Endodermal cell (in vitro differentiated cells): ENCODE measurements around the gene ARL6IP4. TPM values are rescaled to one million over a fixed set of nuclear protein-coding genes. Genes with fewer than 3 reads are reported as not detected.

Source experiments
- DNase-seq: peaks from one replicate; pipeline ENCODE4 v3.0.0-alpha.2; 2017
- H3K27ac ChIP-seq: 2 replicates; pipeline ENCODE4 v1.5.1; 2013; ENCODE audit warnings: mild to moderate bottlenecking, low read depth, low read length, moderate library complexity
- H3K27me3 ChIP-seq: 2 replicates; pipeline ENCODE4 v1.6.1; 2013; ENCODE audit warnings: mild to moderate bottlenecking, low read length, moderate library complexity; ENCODE audit not compliant: insufficient read depth, control insufficient read depth, poor library complexity, severe bottlenecking
- H3K36me3 ChIP-seq: 2 replicates; pipeline ENCODE4 v1.7.0; 2013; ENCODE audit warnings: mild to moderate bottlenecking, low read length, moderate library complexity; ENCODE audit not compliant: control insufficient read depth, insufficient read depth
- H3K4me1 ChIP-seq: one replicate; pipeline ENCODE4 v1.7.0; 2013; ENCODE audit warnings: low read length; ENCODE audit not compliant: control insufficient read depth, insufficient read depth
- H3K4me3 ChIP-seq: 2 replicates; pipeline ENCODE4 v1.5.1; 2013; ENCODE audit warnings: mild to moderate bottlenecking, low read length, moderate library complexity
- H3K9ac ChIP-seq: 2 replicates; pipeline ENCODE4 v1.6.1; 2013; ENCODE audit warnings: mild to moderate bottlenecking, low read length, moderate library complexity; ENCODE audit not compliant: poor library complexity, severe bottlenecking; ENCODE audit errors: extremely low read depth
- H3K9me3 ChIP-seq: 2 replicates; pipeline ENCODE4 v1.6.1; 2013; ENCODE audit warnings: mild to moderate bottlenecking, low read length, moderate library complexity; ENCODE audit not compliant: control insufficient read depth
- H3K27ac Mint-ChIP-seq: 2 replicates; pipeline ENCODE4 v1.8.0; 2020; ENCODE audit warnings: mixed read lengths
- H3K27me3 Mint-ChIP-seq: 2 replicates; pipeline ENCODE4 v1.8.0; 2021; ENCODE audit warnings: mild to moderate bottlenecking, mixed read lengths; ENCODE audit not compliant: insufficient read depth
- H3K36me3 Mint-ChIP-seq: 2 replicates; pipeline ENCODE4 v1.8.0; 2020; ENCODE audit warnings: low read depth, mixed read lengths
- H3K4me1 Mint-ChIP-seq: 2 replicates; pipeline ENCODE4 v1.8.0; 2020; ENCODE audit warnings: mixed read lengths
- H3K4me3 Mint-ChIP-seq: 2 replicates; pipeline ENCODE4 v1.8.0; 2020; ENCODE audit warnings: mild to moderate bottlenecking, moderate library complexity, mixed read lengths
- H3K9me3 Mint-ChIP-seq: 2 replicates; pipeline ENCODE4 v1.8.0; 2020; ENCODE audit warnings: mild to moderate bottlenecking, mixed read lengths
- CTCF ChIP-seq: fragments of 200-600 bp; sonication (generic); conservative IDR thresholded peaks from 2 replicates; pipeline ENCODE4 v1.5.0; 2021; ENCODE audit warnings: antibody characterized with exemption, mild to moderate bottlenecking
- WGBS, 2 experiments: methylation state at CpG; one replicate each; pipeline versions ENCODE4 v1.1.5 to v1.1.7; 2013; ENCODE audit warnings: missing lambda C conversion rate in 2 of 2, mixed read lengths in 1 of 2; ENCODE audit not compliant: insufficient coverage in 1 of 2, insufficient read length in 1 of 2; 5-methylcytosine and 5-hydroxymethylcytosine counted together
- total RNA-seq, 2 donors: library from RNA; stranded (reverse); fragmentation: NEBNext Ultra II Directional in 1 of 2; extraction: Animal tissue kit (Norgen Biotek cat#: 25700) in 1 of 2; gene quantifications; 2 replicates in 1 of 2; 3 replicates in 1 of 2; pipeline ENCODE4 v1.2.1, GENCODE V29; 2021

Gene ARL6IP4
- total RNA-seq, 2 donors from 2014 or later = 136 to 149 TPM

GRCh38 chr12:122983789-122984515 is 3.5 kb downstream of the ARL6IP4 start:
- Mint-ChIP-seq H3K4me3 (no peak overlapping the region), H3K9me3 (no peaks in the 10 kb centered on the region), H3K27ac (no peak overlapping the region), H3K4me1 (peaks cover 12% of the 10 kb centered on the region), H3K27me3 (no peaks in the 10 kb centered on the region), H3K36me3 (peaks cover 3% of the 10 kb centered on the region)
- Histone ChIP-seq H3K27me3 (no peaks in the 10 kb centered on the region), H3K4me3 (no peak overlapping the region), H3K9me3 (no peaks in the 10 kb centered on the region), H3K9ac (no peak overlapping the region), H3K36me3 (peaks cover 13% of the 10 kb centered on the region), H3K4me1 (peaks cover 11% of the 10 kb centered on the region), H3K27ac (no peak overlapping the region)
- peak; percentile 57 for DNase-seq
- WGBS, 2 experiments = 77 to 84% methylated on average over 3 to 9 of the region's 9 CpGs
- TF ChIP-seq CTCF = no peak

GRCh38 chr12:122984612-122985337 is 4.3 kb downstream of the ARL6IP4 start:
- no peak overlapping the region for H3K4me3 Mint-ChIP-seq

More at GRCh38 chr12:122984612-122985337, 4.3 kb downstream of the ARL6IP4 start:
- 89 to 91% methylated on average over 33 to 34 of the region's 34 CpGs for whole genome bisulfite sequencing, 2 experiments
- no peaks in the 10 kb centered on the region for H3K27me3 ChIP-seq
- Mint-ChIP-seq H3K4me1 (peaks cover 12% of the 10 kb centered on the region), H3K9me3 (no peaks in the 10 kb centered on the region), H3K27me3 (no peaks in the 10 kb centered on the region), H3K27ac (peak overlapping the region; percentile 69), H3K36me3 (peaks cover 3% of the 10 kb centered on the region)
- no peak for TF ChIP-seq CTCF
- peaks cover 13% of the 10 kb centered on the region for H3K36me3 ChIP-seq
- H3K4me3 ChIP-seq = no peak overlapping the region
- no peaks in the 10 kb centered on the region for H3K9me3 ChIP-seq
- H3K9ac ChIP-seq = no peak overlapping the region
- H3K27ac ChIP-seq = peak overlapping the region; percentile 73
- peak; percentile 57 for DNase-seq
- H3K4me1 ChIP-seq = peaks cover 4% of the 10 kb centered on the region
